Stimulated activated CD8-positive, alpha-beta memory T cell treated with anti-CD3 and anti-CD28 coated beads, Interleukin-4, amount 100 ng/mL, for 24 hours (primary cell): Measurements from ENCODE around the gene C6orf163.

Experiments
- DNase-seq: peaks from one replicate; pipeline ENCODE4 v3.0.0-alpha.2; 2020; ENCODE audit warnings: low read depth

The C6orf163 gene

DNA sequence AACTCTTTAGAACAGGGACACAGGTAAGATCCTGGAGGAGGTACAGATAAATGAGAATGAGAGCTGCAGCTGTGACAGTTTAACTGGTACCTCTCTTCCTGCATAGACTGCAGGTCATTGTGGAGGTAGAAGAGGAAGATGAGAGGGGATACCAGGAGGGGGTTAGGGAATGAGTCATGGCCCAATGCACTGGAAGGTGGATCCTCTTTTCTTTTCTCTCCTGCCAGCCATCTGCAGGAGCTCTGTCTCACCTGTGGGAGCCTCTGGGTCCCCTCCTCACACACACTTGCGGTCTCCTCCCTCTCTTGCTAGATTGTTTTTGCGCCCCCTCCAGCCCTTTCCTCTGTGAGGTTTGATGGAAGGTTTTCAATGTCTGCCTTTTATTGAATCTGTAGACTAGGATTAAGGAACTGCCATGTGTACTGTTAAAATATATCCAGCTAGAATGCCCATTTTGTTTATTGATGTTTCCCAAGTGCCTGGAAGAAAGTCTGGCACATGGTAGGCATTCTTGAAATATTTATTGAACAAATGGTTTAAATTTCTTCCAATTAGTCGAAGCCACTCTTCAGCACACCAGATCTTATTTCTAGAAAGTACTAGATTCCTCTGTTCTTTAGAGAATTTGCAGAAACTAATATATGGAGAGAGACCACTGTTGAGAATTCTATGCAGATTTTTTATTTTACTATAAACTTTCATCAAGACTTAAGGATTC is 13.0 kb downstream of the C6orf163 start:
- DNase-seq = no peak

DNA sequence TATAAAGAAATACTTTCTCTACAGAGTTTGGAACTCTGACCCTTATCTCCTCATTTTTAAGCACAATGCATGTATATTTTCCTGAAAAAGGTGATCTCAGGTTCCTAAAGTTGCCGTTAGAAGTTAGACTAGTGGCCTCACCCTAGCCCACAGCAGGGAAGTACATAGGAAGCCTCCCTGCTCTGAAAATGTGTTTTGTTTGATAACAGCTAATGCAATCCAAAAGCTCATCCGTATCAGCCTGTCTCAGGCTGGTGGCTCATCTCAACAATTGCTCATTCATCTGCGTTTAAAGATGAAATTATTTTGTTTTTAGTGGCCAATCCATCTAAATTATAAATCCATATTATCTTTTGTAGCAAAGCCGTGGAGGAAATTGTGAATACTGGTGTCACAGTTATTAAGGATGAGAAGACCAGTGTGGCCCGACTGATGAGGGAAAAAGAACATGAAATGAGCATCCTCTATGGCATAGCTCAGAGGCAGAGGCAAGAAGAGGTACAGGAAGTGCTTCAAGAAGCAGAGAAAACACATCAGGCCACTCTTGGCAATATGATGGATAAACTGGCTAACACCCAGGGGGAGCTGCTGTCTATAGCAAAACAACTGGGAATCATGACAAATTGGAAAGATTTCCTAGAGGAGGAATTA is 20.1 kb downstream of the C6orf163 start:
- no peak for DNase-seq

DNA sequence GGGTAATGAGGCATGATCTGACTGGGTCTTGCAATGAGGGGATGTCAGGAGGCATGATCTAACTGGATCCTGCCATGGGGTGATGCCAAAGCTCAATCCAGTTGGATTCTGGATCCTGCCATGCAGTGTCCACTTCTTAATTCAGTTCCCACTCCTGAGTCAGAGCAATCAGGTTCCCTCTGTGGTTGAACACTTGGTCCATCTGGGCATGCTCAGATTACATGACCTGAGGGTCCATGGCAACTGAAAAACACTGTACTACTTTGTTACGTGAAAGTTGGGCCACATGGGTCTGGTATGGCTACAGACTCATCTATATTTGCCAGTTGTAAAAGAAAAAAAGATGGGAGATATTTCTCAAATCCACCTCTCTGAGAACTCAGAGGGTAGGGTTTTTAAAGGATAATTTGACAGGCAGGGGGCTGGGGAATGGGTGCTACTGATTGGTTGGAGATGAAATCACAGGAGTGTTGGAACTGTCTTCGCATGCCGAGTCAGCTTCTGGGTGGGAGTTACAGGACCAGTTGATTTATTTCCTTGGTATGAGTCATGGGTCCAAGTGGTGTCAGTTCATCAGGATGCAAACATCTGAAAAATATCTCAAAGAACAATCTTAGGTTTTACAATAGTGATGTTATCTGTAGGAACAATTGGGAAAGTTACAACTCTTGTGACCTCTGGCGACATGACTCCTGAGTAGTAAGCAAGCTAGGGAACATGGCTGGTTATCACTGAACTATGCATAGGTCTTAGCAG is 21.6 kb downstream of the C6orf163 start:
- DNase-seq = no peak

DNA sequence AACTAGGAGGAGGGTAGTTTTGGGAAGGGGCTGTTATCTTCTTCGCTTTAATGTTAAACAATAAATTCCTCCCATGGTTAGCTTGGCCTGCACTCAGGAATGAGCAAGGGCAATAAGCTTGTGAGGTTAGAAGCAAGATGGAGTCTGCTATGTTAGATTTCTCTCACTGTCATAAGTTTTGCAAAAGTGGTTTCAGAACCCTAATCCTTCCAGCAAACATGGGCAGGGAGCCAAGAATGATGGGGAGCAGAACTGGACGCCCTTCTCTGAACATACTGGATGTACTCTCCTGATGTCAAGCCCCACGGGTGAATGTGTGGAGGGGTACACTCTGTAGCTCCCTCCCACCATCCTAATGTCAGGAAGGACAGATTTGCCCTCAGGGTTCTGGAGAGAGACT is 22.3 kb downstream of the C6orf163 start:
- no peak for DNase-seq

DNA sequence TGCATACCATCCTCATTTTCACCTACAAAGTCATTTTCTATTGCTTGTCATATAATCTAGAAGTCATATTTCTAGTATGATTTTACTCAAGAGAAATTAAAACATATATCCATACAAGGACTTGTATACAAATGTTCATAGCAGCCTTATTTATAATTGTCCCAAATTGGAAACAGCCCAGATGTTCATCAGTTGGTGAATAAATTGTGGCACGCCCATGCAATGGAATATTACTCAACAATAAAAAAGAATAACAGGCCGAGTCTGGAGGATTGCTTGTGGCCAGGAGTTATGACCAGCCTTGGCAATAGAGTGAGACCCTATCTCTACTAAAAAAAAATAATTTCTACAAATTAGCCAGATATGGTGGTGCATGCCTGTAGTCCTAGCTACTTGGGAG is 28.8 kb downstream of the C6orf163 start:
- no peak for DNase-seq

DNA sequence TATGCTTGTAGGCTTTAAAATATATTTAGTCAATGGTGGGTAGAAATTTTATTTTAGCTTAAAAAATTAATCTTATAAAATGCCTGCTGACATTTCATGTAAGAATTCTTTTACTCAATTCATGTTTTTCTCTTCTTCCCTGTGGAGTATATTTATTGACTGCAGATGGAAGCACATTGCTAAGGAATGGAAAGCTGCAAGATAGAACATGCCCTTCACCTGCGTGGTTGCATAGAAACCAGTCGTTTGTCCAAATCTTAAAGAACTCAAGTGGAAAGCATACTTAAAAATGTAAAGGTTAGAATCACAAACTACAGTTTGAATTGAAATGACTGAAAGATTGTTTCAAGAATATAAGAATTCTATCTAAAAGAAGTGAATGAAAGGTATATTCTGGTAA is 30.7 kb downstream of the C6orf163 start:
- no peak for DNase-seq

DNA sequence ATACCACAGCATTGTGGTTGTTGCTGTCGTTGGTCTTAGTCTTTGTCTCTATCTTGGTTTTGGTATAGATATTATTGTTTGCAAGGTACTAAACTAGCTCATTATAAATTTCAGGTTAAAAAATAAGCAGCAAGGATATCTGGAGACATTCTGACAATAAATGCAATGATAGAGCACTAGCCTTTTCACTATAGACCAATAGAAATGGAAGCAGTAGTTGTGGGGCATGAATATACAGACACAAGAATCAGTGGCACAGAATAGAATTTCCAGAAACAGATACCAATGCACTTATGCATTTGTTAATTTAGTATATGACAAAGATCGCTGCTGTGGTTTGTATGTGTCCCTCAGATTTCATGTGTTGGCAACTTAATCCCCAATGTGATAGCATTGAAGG is 32.0 kb downstream of the C6orf163 start:
- no peak for DNase-seq

DNA sequence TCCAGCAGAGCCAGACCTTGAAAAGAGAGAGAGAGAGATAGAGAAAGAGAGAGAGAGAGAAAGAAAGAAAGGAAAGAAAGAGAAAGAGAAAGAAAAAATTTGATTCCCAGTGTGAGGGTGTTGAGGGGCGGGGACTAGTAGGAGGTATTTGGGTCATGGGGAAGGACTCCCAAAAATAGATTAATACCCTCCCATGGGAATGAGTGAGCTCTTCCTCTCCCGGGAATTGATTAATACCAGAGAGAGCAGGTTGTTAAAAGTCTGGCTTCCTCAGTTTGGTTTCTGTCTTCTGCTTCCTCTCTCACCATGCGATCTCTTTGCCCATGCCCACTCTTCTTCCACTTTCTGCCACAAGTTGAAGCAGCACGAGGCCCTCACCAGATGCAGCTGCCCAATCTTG is 34.3 kb downstream of the C6orf163 start:
- no peak for DNase-seq

DNA sequence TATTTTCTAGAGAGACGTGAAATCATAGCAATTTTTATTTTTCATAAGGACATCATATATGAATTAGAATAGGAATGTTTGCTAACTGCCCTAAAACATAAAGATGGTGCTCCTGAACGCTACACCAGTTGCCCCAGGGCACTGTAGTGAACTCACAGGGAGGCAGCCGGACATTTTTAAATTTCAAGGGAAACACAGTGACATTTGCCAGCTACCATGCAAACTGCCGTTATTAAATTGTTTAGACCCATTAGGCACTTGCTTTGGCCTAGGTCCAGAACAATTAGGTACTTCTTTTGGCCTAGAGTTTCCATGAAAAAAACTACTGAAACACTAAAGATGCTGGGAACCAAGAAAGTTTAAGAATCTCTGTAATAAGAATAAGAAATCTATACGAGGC is 38.2 kb downstream of the C6orf163 start:
- DNase-seq = no peak

DNA sequence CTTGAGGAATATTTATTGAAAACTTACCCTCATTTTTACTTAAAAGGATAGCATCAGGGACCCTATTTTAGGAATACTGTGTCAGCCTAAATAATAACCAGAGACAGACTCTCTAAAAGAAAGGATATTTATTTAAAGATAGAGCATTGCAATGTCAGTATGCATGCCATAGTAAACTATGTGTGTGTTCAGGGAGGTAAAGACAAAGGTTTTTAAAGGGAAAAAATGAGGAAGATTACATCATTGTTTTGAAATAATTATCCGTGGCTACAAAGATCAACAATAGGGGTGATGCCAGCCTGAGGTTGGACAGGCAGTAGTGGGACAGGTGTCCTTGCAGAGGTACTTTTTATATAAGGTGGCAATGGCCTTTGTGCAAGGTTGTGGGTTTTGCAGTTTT is 39.4 kb downstream of the C6orf163 start:
- no peak for DNase-seq

DNA sequence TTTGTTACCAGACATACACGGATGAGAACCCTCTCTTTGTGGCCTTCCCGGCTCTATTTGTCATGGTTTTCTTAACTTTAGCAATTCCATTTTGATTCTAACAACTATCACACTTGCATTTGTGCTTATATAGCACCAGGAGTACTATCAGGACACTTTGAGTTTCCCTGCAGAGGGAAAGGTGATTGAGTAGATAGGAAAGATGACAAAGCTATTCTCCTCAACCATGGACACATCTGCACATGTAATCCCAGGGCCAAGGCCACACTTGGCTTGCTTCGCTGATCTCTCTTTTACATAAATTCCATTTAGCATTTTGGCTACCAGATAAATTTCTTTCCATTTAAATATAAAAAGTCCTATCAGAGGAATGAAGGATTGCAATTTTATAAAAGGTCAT is 39.8 kb downstream of the C6orf163 start:
- no peak for DNase-seq

DNA sequence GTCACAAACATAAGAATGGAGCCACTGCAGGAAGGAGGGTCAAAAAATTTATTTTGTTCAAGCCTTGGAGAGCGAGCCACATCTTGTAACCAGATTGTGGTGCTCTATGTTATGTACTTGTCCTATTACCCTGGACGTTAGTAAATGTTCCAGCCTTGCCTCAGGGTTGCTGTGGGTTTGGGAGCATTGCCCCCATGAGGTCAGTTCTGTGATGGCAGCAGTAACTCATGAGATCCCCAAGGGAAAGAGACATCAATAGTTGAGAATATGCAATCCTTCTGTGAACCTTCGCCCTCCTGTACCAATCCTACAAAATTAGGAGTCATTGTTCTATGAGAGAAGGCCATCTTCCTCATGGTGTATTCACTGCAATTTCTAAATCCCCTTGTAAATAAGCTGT is 46.7 kb downstream of the C6orf163 start:
- DNase-seq = no peak

DNA sequence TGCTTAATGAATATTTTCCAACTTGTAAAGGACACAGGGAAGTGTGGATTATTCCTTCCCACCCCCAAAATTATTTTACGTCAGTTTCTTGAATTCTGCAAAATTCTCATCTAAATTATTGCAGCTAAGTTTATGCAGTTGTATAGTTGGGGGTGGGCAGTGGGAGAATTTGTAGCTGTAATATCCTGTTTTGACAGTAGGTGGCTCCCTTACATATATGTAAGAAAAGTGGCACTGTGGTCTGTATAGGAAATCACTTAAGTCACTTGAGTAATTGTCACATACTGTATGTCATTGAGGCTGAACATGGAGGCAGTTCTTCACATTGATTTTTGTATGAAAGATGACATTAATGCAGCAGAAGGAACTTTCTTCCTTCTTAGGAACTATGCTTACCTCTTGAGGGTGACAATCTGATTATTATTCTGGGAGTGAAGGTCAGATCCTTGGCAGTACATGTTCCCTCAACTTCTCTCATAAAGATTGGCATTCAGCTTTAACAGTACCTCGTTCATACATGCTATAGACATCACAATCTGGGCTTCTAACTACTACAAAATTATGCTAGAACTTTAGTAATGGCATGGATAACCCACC is 48.5 kb downstream of the C6orf163 start:
- peak; percentile 3 for DNase-seq

DNA sequence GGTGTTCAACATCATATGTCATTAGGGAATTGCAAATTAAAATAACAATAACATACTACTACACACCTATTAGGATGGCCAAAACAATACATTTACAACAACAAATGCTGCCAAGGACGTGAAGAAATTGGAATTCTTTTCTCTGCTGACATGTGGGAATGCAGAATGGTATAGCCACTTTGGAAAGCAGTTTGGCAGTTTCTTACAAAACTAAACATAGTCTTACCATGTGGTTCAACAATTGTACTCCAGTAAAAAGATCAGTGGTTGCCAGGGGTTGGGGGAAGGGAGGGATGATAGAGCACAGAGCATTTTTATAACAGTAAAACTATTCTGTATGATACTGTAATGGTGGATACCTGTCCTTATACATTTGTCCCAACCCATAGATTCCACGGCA is 50.8 kb downstream of the C6orf163 start:
- DNase-seq = no peak

DNA sequence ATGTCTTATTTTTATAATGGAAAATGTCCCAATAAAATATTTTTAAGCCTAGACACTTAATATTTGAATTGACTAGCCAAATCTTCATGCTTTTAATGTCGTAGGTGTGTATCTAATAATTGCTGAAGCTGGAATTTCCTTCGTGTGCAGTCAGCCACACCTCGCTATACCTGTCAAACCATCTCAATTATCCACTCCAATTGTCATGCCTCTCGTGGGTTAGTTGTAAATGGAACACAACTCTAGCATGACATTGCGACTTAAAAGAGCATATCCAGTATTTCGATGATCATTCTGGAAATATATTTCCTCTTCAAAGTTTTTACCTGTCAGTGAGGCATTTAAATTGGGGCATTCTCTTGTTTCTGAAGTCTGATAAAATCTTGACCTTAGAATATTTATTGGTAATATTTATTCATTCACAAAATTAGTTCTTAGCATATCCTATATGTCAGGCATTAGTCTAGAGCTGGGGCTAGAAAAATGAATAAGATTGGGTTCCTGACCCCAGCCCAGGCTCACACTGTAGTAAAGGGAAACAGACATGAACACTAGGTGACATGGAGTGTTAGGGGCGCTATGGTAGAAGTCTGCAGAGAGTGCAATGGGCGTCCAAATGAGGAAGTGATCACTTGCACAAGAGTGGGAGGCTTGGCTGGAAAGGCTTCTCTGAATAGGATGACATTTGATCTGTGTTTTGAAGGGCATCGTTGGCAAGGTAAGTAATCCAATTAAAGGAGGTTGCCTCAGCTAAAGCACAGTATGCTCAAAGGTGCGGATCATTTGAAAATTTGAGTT is 52.2 kb downstream of the C6orf163 start:
- DNase-seq = no peak

DNA sequence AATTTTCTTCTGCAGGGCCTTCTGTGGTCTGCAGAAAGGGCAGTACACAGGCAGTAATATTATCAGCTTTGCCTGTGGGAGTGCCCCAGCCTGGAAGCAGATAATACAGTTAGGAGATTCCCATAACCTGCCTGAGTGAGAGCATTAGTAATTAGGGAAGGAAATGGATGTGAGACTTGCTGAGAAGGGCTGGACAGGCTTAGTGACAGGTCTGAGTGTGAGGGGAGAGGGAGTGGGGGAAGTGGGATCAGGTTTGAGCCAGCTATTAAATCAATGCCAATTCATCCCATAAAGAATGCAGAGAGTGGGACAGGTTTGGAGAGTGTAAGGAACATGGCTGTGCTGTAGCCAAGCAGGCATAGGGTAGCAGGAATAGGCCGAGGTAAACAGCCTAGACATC is 53.0 kb downstream of the C6orf163 start:
- DNase-seq = no peak

DNA sequence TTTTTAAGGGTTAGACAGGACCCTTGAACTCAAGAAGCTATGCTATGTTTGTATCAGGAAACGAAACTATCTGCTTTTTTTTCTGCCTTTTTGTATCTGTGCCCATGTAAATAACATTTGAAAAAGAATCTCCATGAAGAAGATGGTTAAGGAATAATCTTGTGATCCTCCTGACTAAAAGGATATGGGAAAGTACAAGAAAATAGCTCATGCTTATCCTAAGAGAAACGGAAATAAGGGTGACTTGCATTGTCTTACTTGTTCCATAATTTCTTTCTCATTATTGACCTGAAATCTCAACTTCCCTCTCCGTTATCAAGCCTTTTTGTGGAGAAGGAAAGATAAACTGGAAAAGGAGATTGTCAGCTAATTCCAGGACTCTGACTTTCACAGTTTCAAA is 57.2 kb downstream of the C6orf163 start:
- DNase-seq = no peak

DNA sequence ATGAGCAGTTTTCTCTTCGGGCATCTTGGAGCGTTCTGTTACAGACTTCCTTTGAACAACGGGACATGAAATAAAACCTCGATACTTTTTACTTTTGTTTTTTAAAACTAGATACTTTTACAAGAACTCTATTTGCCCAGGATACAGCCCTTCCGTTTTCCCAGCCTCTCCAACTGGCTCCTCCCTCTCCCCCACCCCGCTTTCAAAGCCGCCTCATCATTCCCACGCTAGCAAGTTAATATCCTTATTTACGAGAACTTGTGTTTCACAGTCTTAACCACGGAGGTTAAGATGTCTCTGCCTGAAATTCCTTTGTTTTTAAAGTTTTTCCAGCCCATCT is 62.9 kb downstream of the C6orf163 start:
- no peak for DNase-seq

DNA sequence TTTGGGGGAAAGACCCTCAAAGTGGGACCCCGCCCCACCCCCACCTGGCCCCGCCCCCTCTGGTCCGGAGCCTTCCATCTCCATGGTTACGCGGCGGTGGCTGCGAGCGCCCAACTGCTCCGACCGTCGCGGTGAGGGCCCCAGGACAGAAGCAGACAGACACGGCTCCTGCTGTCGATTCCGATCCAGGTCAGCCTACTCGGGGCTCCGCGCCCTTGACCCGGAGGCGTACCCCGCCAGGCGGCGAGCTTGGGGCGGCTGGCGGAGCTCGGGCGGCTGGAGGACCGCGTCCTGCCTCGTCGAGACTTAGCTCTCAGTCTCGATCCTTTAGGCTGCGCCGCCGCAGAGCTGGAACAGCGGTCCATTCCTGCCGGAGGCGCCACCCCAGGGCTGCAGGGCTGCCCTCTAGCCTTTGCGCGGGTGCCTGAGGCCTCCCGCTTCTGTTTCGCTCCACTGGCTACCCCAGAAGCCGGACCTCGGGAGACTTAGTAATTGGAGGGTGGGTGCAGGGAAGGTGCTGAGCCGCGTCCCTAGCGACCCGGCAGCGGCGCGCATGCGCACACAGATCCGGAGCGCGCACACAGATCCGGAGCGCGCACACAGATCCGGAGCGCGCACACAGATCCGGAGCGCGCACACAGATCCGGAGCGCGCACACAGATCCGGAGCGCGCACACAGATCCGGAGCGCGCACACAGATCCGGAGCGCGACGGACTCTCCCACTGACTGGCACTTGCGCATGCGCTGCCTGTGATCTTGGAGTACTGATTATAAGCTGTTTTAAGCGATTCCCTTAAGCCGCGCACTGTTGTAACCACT is 63.5 kb downstream of the C6orf163 start, which contains the start of gene CFAP206:
Gene CFAP206 (plus strand): TSS at position 72 of the 820 bp plus-strand sequence. CDS start 1,868 bp downstream, outside the sequence.
- peak; percentile 58 for DNase-seq

DNA sequence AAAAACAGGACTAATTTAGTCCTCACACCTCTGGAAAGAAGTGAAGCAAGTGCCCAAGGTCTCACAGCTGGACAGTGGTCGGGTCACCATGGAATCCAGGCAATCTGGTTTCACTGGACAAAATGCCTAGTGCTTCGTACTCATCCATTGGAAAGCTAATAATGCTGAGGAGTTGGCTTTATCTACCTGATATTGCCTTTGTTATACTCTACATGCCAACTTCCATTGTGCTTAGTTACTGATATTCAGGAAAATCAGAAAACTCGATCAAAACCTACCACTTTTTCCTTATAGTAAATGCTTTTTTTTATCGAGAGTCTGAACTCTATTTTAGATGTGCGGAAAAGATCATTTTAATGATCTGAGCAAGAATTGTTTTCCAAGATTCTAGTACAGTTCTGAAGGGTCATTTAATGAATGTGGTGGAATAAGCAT is 64.1 kb downstream of the C6orf163 start:
- DNase-seq = no peak
